GM13976 (cell line): ENCODE results near the gene KIF21B.
A peak's percentile ranks its signal among the peaks of the same experiment; 100 is the strongest.
"Not testable (repeated sequence)": the region's sequence is repeated elsewhere in the genome, so short reads cannot be mapped to it uniquely, and the experiment has no call there.

Experiments used
- DNase-seq: peaks from one replicate; pipeline ENCODE4 v3.0.0; 2012; ENCODE audit warnings: low spot score
- in situ Hi-C: fragments of 300-500 bp; cut with MboI; formaldehyde crosslinking; loops from one replicate; pipeline ENCODE4 v1.12.0; 2022; ENCODE audit warnings: low sequenced_read_pairs, mixed read lengths, inconsistent platforms; ENCODE audit not compliant: unreplicated experiment
- TF ChIP-seq, protein P1 (sequence below): IDR thresholded peaks from 2 replicates; pipeline ENCODE4 v1.5.1; 2012; ENCODE audit warnings: borderline replicate concordance, mild to moderate bottlenecking; ENCODE audit not compliant: insufficient read depth; ENCODE audit errors: extremely low read depth, missing control alignments, control extremely low read depth

Gene KIF21B

DNA sequence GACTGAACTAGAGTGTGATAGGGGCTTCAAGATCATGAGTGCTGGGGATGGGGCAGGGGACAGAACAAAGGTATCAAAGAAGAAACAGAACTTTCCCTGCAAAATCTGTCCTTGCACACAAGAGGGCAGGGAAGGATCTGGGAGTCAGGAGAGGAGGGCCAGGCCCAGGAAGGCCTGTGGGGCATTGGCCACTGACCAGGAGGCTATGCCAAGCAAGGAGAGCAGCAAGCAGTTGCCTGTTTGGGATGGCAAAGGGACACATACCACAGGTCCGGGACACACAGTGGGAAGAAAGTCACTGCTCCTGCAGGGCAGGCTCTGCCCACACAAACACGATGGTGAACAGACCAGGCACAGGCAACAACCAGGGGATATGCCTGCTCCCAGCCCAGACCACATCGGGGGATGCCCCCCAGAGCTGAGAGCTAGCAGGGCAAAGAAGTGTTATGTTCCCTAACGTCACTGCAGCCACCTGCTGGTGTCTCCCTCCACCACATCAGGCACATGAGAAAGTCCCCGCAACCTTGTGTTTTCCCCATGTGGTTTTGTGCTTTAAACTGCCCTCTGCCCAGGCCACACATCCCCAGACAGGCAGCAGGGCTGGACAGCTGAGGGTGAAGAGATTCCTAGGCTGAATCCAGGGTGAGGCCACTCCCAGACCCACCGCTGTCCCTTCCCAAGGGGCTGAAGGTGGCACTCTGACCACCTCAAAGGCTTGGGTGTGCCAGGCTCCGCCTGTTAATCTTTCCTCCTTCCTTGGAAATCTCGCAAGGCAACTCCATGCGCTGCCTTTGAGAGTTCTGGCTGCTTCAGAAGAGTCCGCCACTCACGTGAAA, 53.6 kb downstream of the KIF21B start:
- TF ChIP-seq, protein P1, sequence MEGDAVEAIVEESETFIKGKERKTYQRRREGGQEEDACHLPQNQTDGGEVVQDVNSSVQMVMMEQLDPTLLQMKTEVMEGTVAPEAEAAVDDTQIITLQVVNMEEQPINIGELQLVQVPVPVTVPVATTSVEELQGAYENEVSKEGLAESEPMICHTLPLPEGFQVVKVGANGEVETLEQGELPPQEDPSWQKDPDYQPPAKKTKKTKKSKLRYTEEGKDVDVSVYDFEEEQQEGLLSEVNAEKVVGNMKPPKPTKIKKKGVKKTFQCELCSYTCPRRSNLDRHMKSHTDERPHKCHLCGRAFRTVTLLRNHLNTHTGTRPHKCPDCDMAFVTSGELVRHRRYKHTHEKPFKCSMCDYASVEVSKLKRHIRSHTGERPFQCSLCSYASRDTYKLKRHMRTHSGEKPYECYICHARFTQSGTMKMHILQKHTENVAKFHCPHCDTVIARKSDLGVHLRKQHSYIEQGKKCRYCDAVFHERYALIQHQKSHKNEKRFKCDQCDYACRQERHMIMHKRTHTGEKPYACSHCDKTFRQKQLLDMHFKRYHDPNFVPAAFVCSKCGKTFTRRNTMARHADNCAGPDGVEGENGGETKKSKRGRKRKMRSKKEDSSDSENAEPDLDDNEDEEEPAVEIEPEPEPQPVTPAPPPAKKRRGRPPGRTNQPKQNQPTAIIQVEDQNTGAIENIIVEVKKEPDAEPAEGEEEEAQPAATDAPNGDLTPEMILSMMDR = peak; percentile 61
- peak; percentile 90 for DNase-seq
- in situ Hi-C loops = no loop called here

DNA sequence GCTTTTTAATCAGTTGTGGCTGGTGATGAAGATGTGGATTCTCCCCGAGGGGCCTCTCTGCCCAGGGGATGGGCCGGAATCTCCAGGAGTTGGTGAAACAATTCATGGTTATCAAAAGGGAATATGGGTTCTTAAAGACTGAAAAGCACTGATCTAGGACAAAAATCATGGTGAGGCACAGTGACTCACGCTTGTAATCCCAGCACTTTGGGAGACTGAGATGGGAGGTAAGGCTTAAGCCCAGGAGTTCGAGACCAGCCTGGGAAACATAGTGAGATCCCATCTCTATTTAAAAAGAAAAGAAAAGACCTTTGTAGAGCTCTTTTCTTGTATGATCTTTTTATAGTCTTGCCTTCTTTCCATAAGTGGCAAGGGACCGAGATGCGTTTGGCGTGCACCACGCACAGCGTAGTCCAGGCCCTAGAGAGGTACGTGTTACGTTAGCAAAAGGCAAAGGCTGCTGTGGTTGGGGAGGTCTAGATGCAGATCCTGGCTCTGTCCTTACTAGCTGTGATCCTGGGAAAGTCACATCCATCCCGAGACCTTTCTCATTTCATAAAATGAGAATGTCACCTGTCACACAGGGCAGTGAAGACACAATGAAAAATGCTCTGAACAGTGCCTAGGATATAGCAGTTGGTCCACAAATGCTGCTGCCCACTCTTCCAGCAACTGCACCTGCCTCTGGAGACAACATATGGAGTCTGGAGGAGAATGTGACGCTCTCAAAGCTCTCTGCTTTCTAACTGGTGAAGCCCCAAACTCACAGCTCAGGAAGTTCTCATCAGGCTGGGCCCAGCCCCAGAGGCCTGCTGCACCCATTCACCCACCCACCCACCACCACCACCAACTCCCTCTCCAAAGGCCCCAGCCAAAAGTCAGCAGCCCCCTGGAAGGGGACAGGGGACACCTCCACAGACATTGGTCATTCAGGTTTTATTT, 54.8 kb downstream of the KIF21B start:
- in situ Hi-C loops = no loop called here
- no peak for DNase-seq

DNA sequence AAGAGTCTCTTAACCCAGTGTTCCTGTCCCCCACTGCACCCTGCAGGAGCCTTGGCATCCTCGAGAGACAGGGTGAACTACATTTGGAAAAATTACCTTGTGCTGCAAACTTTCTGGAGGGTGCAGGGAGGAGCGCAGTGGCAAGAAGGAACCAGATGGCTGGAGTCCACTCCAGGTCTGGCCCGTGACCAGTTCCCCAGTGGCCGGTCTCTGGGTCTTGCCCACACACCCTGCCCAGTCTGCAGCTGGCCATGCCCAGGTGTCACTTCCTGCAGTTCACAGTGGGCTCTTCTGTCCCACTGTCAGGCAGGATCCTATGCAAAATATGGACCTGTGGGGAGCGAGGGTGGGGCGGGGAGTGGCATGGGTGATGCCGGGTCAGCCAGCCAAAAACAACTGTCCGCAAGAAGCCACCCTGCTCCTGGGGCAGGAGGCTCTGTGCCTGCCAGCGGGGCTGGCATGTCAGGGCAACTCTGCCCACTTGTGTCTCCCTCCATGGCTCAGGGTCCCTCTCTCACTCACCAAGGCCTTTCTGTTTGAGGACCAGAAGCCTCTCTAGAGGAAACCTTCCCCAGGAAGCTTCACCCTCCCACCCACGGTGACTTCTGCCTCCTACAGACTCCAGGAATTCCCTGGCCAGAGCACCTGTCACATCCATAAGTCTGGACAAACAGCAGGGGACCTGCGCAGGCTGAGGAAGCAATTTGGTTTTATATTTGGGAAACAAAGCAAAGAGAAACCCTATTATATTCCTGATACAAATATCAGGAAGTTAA, 55.6 kb downstream of the KIF21B start:
- TF ChIP-seq, protein P1 = no peak
- in situ Hi-C loops = no loop called here
- DNase-seq = no peak

More for the DNA sequence above, 54.8 kb downstream of the KIF21B start:
- TF ChIP-seq, protein P1 = no peak

DNA sequence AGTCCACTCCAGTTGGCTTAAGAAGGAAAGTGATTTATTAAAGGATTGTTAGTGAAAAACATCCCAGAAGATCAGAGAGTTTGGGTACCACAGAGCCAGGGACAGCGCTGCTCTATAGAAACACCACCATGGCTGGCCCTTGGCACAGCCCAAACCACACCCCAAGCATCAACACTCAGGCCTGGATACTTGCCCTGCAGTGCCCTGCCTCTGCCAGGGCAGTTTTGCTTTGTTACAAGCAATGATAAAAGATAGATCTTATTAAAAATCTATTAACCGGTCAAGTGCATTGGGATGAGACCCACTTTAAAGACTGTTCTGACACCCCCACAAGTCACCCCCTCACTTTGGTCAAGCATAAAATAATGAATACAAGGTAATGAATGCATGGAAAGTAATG, 56.6 kb downstream of the KIF21B start:
- TF ChIP-seq, protein P1 = no peak
- no peak for DNase-seq
- in situ Hi-C loops = no loop called here

DNA sequence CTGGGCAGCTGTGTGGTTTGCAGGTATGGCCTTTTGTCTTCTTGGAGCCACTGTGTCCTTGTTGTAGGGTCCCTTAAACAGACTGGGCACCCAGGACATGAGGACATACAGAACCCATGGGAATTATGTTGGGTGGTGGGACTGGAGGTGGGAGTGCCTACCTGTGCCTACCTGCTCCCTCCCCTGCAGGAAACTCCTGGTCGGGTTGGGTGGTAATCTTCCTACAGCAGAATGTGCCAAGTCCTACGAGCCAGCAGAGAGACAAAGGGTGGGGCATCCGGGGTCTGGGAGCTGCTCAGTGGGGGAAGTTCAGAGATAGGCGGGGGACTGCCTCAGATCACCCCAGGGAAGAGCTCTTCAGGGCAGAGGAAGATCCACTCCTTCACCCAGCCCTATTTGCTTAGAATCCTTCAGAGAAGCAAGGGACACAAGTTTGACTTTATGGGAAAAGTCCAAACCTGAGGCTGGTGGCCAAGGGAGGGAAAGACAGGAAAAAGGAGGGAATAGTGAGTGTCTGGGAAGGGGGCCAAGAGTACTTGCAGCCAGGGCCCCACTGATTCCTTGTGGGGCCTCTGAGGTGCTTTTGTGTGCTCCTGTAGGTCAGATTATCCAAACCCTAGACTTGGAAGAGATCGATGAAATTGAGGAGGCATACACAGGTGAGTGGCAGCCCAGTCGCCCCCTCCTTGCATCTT, 58.3 kb downstream of the KIF21B start:
- in situ Hi-C loops = no loop called here
- TF ChIP-seq, protein P1 = no peak

DNA sequence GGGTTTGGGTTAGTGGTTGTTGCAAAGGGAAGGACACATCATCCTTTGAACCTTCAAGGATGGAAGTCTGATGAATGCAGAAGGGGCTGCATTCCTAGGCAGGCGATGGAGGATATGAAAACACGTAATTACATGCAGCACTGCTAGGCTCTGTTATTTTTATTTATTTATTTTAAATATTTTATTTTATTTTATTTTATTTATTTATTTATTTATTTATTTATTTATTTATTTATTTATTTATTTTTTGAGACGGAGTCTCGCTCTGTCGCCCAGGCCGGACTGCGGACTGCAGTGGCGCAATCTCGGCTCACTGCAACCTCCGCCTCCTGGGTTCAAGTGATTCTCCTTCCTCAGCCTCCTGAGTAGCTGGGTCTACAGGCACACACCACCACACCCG, 59.6 kb downstream of the KIF21B start:
- DNase-seq, in situ Hi-C loops: not testable (repeated sequence)

More for the DNA sequence above, 58.3 kb downstream of the KIF21B start:
- no peak for DNase-seq
